OCI-LY3 (cell line): Measurements from ENCODE around the gene CCT2.

Source experiments
- H2AFZ ChIP-seq: fragments of 200-600, 300-600 bp; shearing (Covaris generic); 2 replicates; pipeline ENCODE4 v1.6.0; 2014; ENCODE audit warnings: antibody characterized with exemption, low read depth, low read length
- H3K27ac ChIP-seq: fragments of 200-600, 300-600 bp; sonication (generic); 2 replicates; pipeline ENCODE4 v1.5.1; 2014; ENCODE audit warnings: mild to moderate bottlenecking, low read length, moderate library complexity, mixed read lengths
- H3K27me3 ChIP-seq: fragments of 200-600, 300-600 bp; sonication (generic); 2 replicates; pipeline ENCODE4 v1.6.1; 2014; ENCODE audit warnings: low read depth, low read length, mixed read lengths
- H3K36me3 ChIP-seq: fragments of 200-600, 300-600 bp; sonication (generic); replicated peaks from 2 replicates; pipeline ENCODE3; 2014; ENCODE audit warnings: low read depth, low read length, mixed read lengths
- H3K4me1 ChIP-seq: fragments of 300-600, 200-600 bp; sonication (generic); 2 replicates; pipeline ENCODE4 v1.6.1; 2014; ENCODE audit warnings: low read length, mixed read lengths
- H3K4me2 ChIP-seq: fragments of 200-600, 300-600 bp; sonication (generic); 2 replicates; pipeline ENCODE4 v1.6.1; 2014; ENCODE audit warnings: low read length, mixed read lengths
- H3K4me3 ChIP-seq: fragments of 300-600, 200-600 bp; sonication (generic); 2 replicates; pipeline ENCODE4 v1.5.1; 2014; ENCODE audit warnings: antibody characterized with exemption, mild to moderate bottlenecking, low read length, moderate library complexity
- H3K79me2 ChIP-seq: fragments of 300-600, 200-600 bp; shearing (Covaris generic); 2 replicates; pipeline ENCODE4 v1.6.1; 2014; ENCODE audit warnings: mild to moderate bottlenecking, low read length, mixed read lengths
- H3K9ac ChIP-seq: fragments of 300-600, 200-600 bp; shearing (Covaris generic); 2 replicates; pipeline ENCODE4 v1.6.0; 2014; ENCODE audit warnings: mild to moderate bottlenecking, low read length, moderate library complexity
- H3K9me3 ChIP-seq: fragments of 200-600, 300-600 bp; shearing (Covaris generic); 2 replicates; pipeline ENCODE4 v1.6.1; 2014; ENCODE audit warnings: low read length, mixed read lengths; ENCODE audit not compliant: insufficient read depth
- H4K20me1 ChIP-seq: fragments of 200-600, 300-600 bp; sonication (generic); 2 replicates; pipeline ENCODE4 v1.6.1; 2016; ENCODE audit warnings: low read length, mixed read lengths; ENCODE audit not compliant: insufficient read depth
- CTCF ChIP-seq: fragments of 200-600, 300-600 bp; sonication (generic); IDR thresholded peaks from 2 replicates; pipeline ENCODE4 v1.5.1; 2014; ENCODE audit warnings: antibody characterized with exemption, low read length, low read depth
- EZH2phosphoT487 ChIP-seq: fragments of 200-600 bp; shearing (Covaris generic); IDR thresholded peaks from 2 replicates; pipeline ENCODE4 v1.6.1; 2018; ENCODE audit warnings: antibody characterized with exemption, mixed run types, low read depth

CCT2 gene

GRCh38 chr12:69641546-69641945 lies 56.3 kb downstream of the CCT2 start:
- Histone ChIP-seq H4K20me1 (no peaks in the 10 kb centered on the region), H3K4me2 (no peak overlapping the region), H2AFZ (no peak overlapping the region), H3K27ac (no peak overlapping the region), H3K9ac (no peak overlapping the region), H3K4me1 (no peaks in the 10 kb centered on the region; the same call in 1 of the 2 replicates), H3K36me3 (no peaks in the 10 kb centered on the region), H3K4me3 (no peak overlapping the region), H3K27me3 (no peaks in the 10 kb centered on the region), H3K79me2 (no peaks in the 10 kb centered on the region), H3K9me3 (no peaks in the 10 kb centered on the region)
- TF ChIP-seq EZH2phosphoT487 (no peak), CTCF (no peak)

DNA sequence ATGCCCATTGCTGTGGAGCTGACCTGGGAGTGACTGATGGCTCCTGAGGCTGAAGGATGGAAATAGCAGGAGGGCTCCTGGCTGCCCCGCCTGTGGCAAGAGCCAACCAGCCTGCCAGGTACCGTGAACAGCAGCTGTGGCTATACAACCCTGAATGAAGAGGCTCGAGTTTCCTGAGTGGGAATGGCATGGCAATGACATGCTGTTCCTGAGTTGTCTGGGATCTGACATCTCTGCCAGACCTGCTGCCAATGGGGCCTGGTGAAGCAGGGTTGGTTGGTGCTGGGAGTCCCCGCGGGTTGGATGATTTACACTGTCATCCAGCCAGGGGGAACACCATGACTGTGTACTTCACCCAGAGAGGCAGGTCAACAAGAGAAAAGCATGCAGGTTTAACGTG lies 57.3 kb downstream of the CCT2 start:
- Histone ChIP-seq H3K4me2 (no peak overlapping the region), H3K4me1 (no peaks in the 10 kb centered on the region; the same call in 1 of the 2 replicates), H4K20me1 (no peaks in the 10 kb centered on the region), H3K27ac (no peak overlapping the region), H3K79me2 (no peaks in the 10 kb centered on the region), H2AFZ (no peak overlapping the region), H3K4me3 (no peak overlapping the region), H3K36me3 (no peaks in the 10 kb centered on the region), H3K9me3 (no peaks in the 10 kb centered on the region), H3K27me3 (no peaks in the 10 kb centered on the region), H3K9ac (no peak overlapping the region)
- no peak for TF ChIP-seq EZH2phosphoT487
- no peak for TF ChIP-seq CTCF

- H3K27me3 ChIP-seq: no peaks in the 10 kb centered on the region
- no peak overlapping the region for H3K9ac ChIP-seq
- H3K9me3 ChIP-seq: no peaks in the 10 kb centered on the region
- H3K79me2 ChIP-seq: no peaks in the 10 kb centered on the region
- TF ChIP-seq CTCF (no peak), EZH2phosphoT487 (no peak)
- H3K36me3 ChIP-seq: no peaks in the 10 kb centered on the region
- H3K27ac ChIP-seq: no peak overlapping the region
- no peak overlapping the region for H3K4me3 ChIP-seq
- no peak overlapping the region for H2AFZ ChIP-seq
- no peaks in the 10 kb centered on the region; the same call in 1 of the 2 replicates for H3K4me1 ChIP-seq
- no peak overlapping the region for H3K4me2 ChIP-seq
- H4K20me1 ChIP-seq: no peaks in the 10 kb centered on the region
Observed at GRCh38 chr12:69644511-69644910, 59.3 kb downstream of the CCT2 start.

DNA sequence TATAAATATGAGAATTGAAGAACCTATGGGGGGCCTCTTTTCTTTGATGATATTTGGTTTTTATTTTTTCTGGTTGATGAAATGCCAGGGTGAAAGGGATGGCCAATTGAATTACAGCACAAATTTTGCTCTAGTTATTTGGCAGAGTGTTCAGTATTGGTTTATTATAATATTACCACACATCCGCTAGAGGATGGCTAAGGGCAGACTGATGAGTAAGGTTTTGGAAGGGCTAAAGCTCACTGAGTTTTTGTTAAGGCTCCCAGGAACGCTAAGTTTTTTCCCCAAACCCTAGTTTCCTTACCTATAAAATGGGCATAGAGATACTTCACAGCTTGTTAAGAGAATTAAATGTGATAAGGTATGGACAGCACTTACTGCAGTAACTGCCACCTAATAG lies 59.8 kb downstream of the CCT2 start:
- no peak for TF ChIP-seq EZH2phosphoT487
- Histone ChIP-seq H2AFZ (no peak overlapping the region), H3K36me3 (no peaks in the 10 kb centered on the region), H3K4me1 (no peaks in the 10 kb centered on the region), H4K20me1 (no peaks in the 10 kb centered on the region), H3K79me2 (no peaks in the 10 kb centered on the region), H3K4me3 (no peak overlapping the region), H3K27ac (no peak overlapping the region), H3K27me3 (no peaks in the 10 kb centered on the region), H3K9me3 (no peaks in the 10 kb centered on the region), H3K4me2 (no peak overlapping the region), H3K9ac (no peak overlapping the region)

- Histone ChIP-seq H3K79me2 (no peaks in the 10 kb centered on the region), H3K4me1 (no peaks in the 10 kb centered on the region), H3K9me3 (no peaks in the 10 kb centered on the region), H3K4me2 (peak overlapping the region; percentile 43), H3K27me3 (no peaks in the 10 kb centered on the region), H3K4me3 (peak overlapping the region; percentile 25; the same call in 1 of the 2 replicates), H3K9ac (no peak overlapping the region), H3K27ac (no peak overlapping the region), H2AFZ (peak overlapping the region; percentile 63; the same call in 1 of the 2 replicates), H4K20me1 (no peaks in the 10 kb centered on the region), H3K36me3 (no peaks in the 10 kb centered on the region)
- no peak for TF ChIP-seq CTCF
- TF ChIP-seq EZH2phosphoT487: no peak
Observed at GRCh38 chr12:69647178-69647577, 61.9 kb downstream of the CCT2 start.
